Ureter (tissue), 1 donor: ENCODE measurements around the gene C3orf18. TPM values are rescaled to one million over a fixed set of nuclear protein-coding genes. Genes with fewer than 3 reads are reported as not detected.

Source experiments
- DNase-seq: peaks from one replicate; pipeline ENCODE4 v3.0.0-alpha.2; 2020; ENCODE audit warnings: low spot score
- total RNA-seq: library from RNA; stranded (reverse); gene quantifications from one replicate; pipeline ENCODE4 v1.2.4, GENCODE V29; 2023
- donor health status: DM: yes; HTN: yes; CAD: no.

The C3orf18 gene
- total RNA-seq, 1 donor from 2014 or later: 8.0 TPM

GRCh38 chr3:50580683-50581458, 13.3 kb upstream of the C3orf18 start:
- DNase-seq: no peak

GRCh38 chr3:50577348-50577747, 9.8 kb upstream of the C3orf18 start:
- DNase-seq: no peak

GRCh38 chr3:50575372-50575771, 7.8 kb upstream of the C3orf18 start:
- DNase-seq: no peak

GRCh38 chr3:50574444-50574831, 6.9 kb upstream of the C3orf18 start:
- DNase-seq: no peak

GRCh38 chr3:50573566-50574443, 6.3 kb upstream of the C3orf18 start:
- no peak for DNase-seq

GRCh38 chr3:50572801-50573371, 5.3 kb upstream of the C3orf18 start:
- DNase-seq: no peak

GRCh38 chr3:50572158-50572557, 4.6 kb upstream of the C3orf18 start:
- peak; percentile 84 for DNase-seq

GRCh38 chr3:50571486-50571885, 3.9 kb upstream of the C3orf18 start:
- DNase-seq: no peak

GRCh38 chr3:50570508-50571279, 3.1 kb upstream of the C3orf18 start:
- DNase-seq: no peak

GRCh38 chr3:50568947-50569749, 1.6 kb upstream of the C3orf18 start, which contains the start of gene HEMK1:
HEMK1 (plus strand) TSS chr3:50569522; CDS start chr3:50571105, 1,583 bp downstream.
- peak; percentile 99 for DNase-seq

- DNase-seq: no peak
Measured at GRCh38 chr3:50567011-50567385, 549 bp downstream of the C3orf18 start.

GRCh38 chr3:50564321-50564720, 3.2 kb downstream of the C3orf18 start:
- DNase-seq: no peak

GRCh38 chr3:50563867-50564266, 3.7 kb downstream of the C3orf18 start:
- no peak for DNase-seq

GRCh38 chr3:50562861-50563260, 4.7 kb downstream of the C3orf18 start:
- no peak for DNase-seq

- DNase-seq: no peak
Measured at GRCh38 chr3:50559702-50560101, 7.8 kb downstream of the C3orf18 start.

- DNase-seq: no peak
Measured at GRCh38 chr3:50557915-50558314, 9.6 kb downstream of the C3orf18 start.

- no peak for DNase-seq
Measured at GRCh38 chr3:50557106-50557505, 10.4 kb downstream of the C3orf18 start.

- no peak for DNase-seq
Measured at GRCh38 chr3:50554553-50554952, 13.0 kb downstream of the C3orf18 start.

GRCh38 chr3:50552598-50552997, 14.9 kb downstream of the C3orf18 start:
- no peak for DNase-seq

GRCh38 chr3:50551681-50552435, 15.7 kb downstream of the C3orf18 start:
- DNase-seq: no peak
